Ovary (tissue), 9 donors: ENCODE results near the gene PLCL1. TPM values are rescaled to one million over a fixed set of nuclear protein-coding genes. Genes with fewer than 3 reads are reported as not detected.

Experiments used
- DNase-seq, 5 donors: peaks; one replicate each; pipeline ENCODE4 v3.0.0-alpha.2; 2019 to 2020
- H3K27ac ChIP-seq, 2 donors: fragments of 200-600 bp; one replicate each; pipeline versions ENCODE4 v1.5.1 to v1.8.0; 2019 to 2022
- H3K27me3 ChIP-seq: fragments of 200-600 bp; one replicate; pipeline ENCODE4 v1.8.0; 2022
- H3K36me3 ChIP-seq: fragments of 200-600 bp; sonication (generic); one replicate; pipeline ENCODE4 v1.5.1; 2019
- H3K4me1 ChIP-seq: one replicate; pipeline ENCODE4 v1.8.1; 2013; ENCODE audit warnings: mild to moderate bottlenecking, moderate library complexity; ENCODE audit not compliant: insufficient read depth
- H3K4me3 ChIP-seq: fragments of 200-600 bp; sonication (generic); one replicate; pipeline ENCODE4 v1.5.1; 2017
- H3K9me3 ChIP-seq, 2 donors: fragments of 200-600 bp in 1 of 2; sonication (generic) in 1 of 2; one replicate each; pipeline versions ENCODE4 v1.5.1 to v1.8.1; 2013 to 2019; ENCODE audit warnings: mild to moderate bottlenecking in 1 of 2, moderate library complexity in 1 of 2
- EP300 ChIP-seq: sonication (generic); formaldehyde crosslinking; IDR thresholded peaks from one replicate; pipeline ENCODE4 v1.6.1; 2017; ENCODE audit warnings: antibody characterized with exemption
- POLR2A ChIP-seq: fragments of 450-650 bp; IDR thresholded peaks from one replicate; pipeline ENCODE4 v1.6.1; 2017; ENCODE audit warnings: antibody characterized with exemption, mild to moderate bottlenecking, moderate library complexity
- WGBS, 3 donors: extraction: QIAGEN DNeasy Blood & Tissue Kit in 1 of 3; methylation state at CpG; one replicate each; pipeline versions ENCODE4 v1.1.5 to v1.1.7; 2013 to 2017; 5-methylcytosine and 5-hydroxymethylcytosine counted together
- intact Hi-C, 4 donors: fragments of 100-400 bp; cut with DNase I; formaldehyde crosslinking; loops; one replicate each; pipeline versions ENCODE4 v1.11.0 to v1.15.1; 2022 to 2023
- polyA plus RNA-seq, 2 donors: library from polyadenylated mRNA; stranded (reverse); fragments of 200-250 nt in 1 of 2; fragments of 350-450 nt in 1 of 2; fragmentation: Illumina TruSeq in 1 of 2; extraction: RNeasy Lipid Tissue Mini Kit (QIAGEN cat#74804) in 1 of 2; gene quantifications; one replicate each; pipeline ENCODE4 v1.2.3, GENCODE V29; 2013 to 2014
- total RNA-seq, 7 donors: library from RNA; depleted of rRNA in 2 of 7; stranded (reverse); fragments of >200 nt in 2 of 7; fragmentation: NEBNext Ultra II Directional in 3 of 7; extraction: Animal tissue kit (Norgen Biotek cat#: 25700) in 3 of 7; gene quantifications; one replicate each; pipeline versions ENCODE4 v1.1.0 to v1.2.4, GENCODE V29; 2016 to 2023
- TF ChIP-seq, protein P1 (sequence below), 3 donors: fragments of 450-650 bp in 2 of 3; fragments of 200-600 bp in 1 of 3; IDR thresholded peaks; one replicate each; pipeline versions ENCODE4 v1.5.1 to v1.8.0; 2016 to 2022; ENCODE audit warnings: antibody characterized with exemption in 3 of 3, mild to moderate bottlenecking in 1 of 3
- donor health status: DM: no; HTN: no; CAD: no; lungs with moderate emphysema.
- donor health status: DM: no; HTN: no; CAD: no.
- donor health status: Bipolar disorder and iron deficiency.
- donor health status: DM: yes; HTN: yes; CAD: no.
- donor health status: DM: no; HTN: no; CAD: no.
- donor health status: DM: yes; HTN: yes; CAD: no.

Gene PLCL1
- total and polyA plus RNA-seq, 9 donors: 8.4 to 17.9 (median 11.1) TPM

GRCh38 chr2:197913084-197913483 is 108.7 kb downstream of the PLCL1 start:
- Histone ChIP-seq H3K27me3 (no peaks in the 10 kb centered on the region), H3K27ac (no peak overlapping the region), H3K4me1 (peaks cover 13% of the 10 kb centered on the region), H3K9me3 (no peaks in the 10 kb centered on the region), H3K4me3 (no peak overlapping the region), H3K36me3 (no peaks in the 10 kb centered on the region)
- intact Hi-C loops: no loop called here
- no peak for DNase-seq
- WGBS, 3 donors: 74 to 81% (median 76%) methylated on average over 3 of the region's 3 CpGs
- no peak for TF ChIP-seq POLR2A
- TF ChIP-seq, protein P1, sequence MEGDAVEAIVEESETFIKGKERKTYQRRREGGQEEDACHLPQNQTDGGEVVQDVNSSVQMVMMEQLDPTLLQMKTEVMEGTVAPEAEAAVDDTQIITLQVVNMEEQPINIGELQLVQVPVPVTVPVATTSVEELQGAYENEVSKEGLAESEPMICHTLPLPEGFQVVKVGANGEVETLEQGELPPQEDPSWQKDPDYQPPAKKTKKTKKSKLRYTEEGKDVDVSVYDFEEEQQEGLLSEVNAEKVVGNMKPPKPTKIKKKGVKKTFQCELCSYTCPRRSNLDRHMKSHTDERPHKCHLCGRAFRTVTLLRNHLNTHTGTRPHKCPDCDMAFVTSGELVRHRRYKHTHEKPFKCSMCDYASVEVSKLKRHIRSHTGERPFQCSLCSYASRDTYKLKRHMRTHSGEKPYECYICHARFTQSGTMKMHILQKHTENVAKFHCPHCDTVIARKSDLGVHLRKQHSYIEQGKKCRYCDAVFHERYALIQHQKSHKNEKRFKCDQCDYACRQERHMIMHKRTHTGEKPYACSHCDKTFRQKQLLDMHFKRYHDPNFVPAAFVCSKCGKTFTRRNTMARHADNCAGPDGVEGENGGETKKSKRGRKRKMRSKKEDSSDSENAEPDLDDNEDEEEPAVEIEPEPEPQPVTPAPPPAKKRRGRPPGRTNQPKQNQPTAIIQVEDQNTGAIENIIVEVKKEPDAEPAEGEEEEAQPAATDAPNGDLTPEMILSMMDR (IDR thresholded peaks at IDR 0.05): no peak
- no peak for TF ChIP-seq EP300

DNA sequence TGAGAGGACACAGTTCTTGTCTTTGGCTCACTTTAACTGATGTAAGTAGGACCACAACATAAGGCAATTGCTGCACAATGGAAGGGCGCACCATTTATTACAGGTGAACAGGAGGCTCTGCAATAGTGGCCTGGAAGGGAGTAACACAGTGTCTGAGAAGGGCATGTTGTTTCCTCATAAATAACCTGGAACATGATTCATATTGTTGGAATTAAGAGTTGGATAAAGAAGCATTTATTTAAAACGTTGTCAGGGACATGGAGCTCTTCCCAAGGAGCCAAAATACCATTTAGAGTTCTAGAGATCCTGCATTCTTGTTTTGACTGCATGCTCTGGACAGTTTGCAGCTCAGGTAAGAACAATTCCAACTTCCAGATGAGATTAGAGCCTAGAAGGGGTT is 110.4 kb downstream of the PLCL1 start:
- H3K4me1 ChIP-seq: peaks cover 8% of the 10 kb centered on the region
- no peaks in the 10 kb centered on the region for H3K27me3 ChIP-seq
- no peak overlapping the region for H3K27ac ChIP-seq
- TF ChIP-seq, protein P1 (IDR thresholded peaks at IDR 0.05): no peak
- TF ChIP-seq EP300: no peak
- no peak for DNase-seq
- 47 to 54% (median 52%) methylated on average over 2 of the region's 2 CpGs for WGBS, 3 donors
- H3K4me3 ChIP-seq: no peak overlapping the region
- H3K36me3 ChIP-seq: no peaks in the 10 kb centered on the region
- intact Hi-C loops: no loop called here
- no peaks in the 10 kb centered on the region for H3K9me3 ChIP-seq

- H3K4me1 ChIP-seq: peaks cover 8% of the 10 kb centered on the region
- H3K27me3 ChIP-seq: no peaks in the 10 kb centered on the region
- intact Hi-C loops: no loop called here
- TF ChIP-seq EP300: no peak
- TF ChIP-seq, protein P1 (IDR thresholded peaks at IDR 0.05): no peak
- no peak for TF ChIP-seq POLR2A
- H3K27ac ChIP-seq: no peak overlapping the region
- H3K36me3 ChIP-seq: no peaks in the 10 kb centered on the region
- WGBS, 3 donors: 11 to 26% (median 21%) methylated on average over 3 of the region's 3 CpGs
- no peak for DNase-seq
- H3K9me3 ChIP-seq: no peaks in the 10 kb centered on the region
- no peak overlapping the region for H3K4me3 ChIP-seq
Measured at GRCh38 chr2:197915548-197916265, 111.3 kb downstream of the PLCL1 start.

GRCh38 chr2:197919487-197919886 is 115.1 kb downstream of the PLCL1 start:
- TF ChIP-seq POLR2A (no peak), EP300 (no peak)
- TF ChIP-seq, protein P1 (IDR thresholded peaks at IDR 0.05): no peak
- H3K4me3 ChIP-seq: no peak overlapping the region
- no peaks in the 10 kb centered on the region for H3K36me3 ChIP-seq
- no peaks in the 10 kb centered on the region for H3K27me3 ChIP-seq
- no peak overlapping the region for H3K27ac ChIP-seq
- peaks cover 9% of the 10 kb centered on the region for H3K4me1 ChIP-seq
- intact Hi-C loops: no loop called here
- no peak for DNase-seq
- H3K9me3 ChIP-seq: no peaks in the 10 kb centered on the region
